ENCODE measurements around the gene GALNTL6. TPM values are rescaled to one million over a fixed set of nuclear protein-coding genes. Genes with fewer than 3 reads are reported as not detected.

GALNTL6 gene
- total RNA-seq, 2 donors from 2014 or later: 0.71 TPM; not detected in 1

DNA sequence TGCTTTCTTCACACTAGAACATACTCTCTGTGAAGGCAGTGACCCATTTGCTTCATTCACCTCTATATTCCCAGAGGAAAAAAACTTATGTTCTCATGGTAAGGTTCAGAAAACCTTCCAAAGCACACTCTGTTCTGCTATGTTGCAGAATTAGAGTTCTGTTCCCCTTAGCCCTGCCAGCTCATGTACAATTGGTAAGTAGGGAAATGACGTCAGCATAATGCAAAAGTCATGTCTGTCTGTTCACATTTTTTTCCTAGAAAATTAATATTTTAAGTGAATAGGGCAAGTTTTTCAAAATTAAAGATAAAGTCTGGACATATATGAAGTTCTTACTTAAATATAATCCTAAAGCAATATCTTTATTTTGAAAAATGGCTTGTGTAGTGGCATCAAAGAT lies 443.6 kb downstream of the GALNTL6 start:
- H3K27ac ChIP-seq (ENCODE audit: low read depth, low read length): no peak overlapping the region
- no peak overlapping the region for H3K9ac ChIP-seq (ENCODE audit: extremely low read depth, low read length, poor library complexity, severe bottlenecking)
- 90% methylated on average over 1 of the region's 1 CpG; no CpG with 5 or more reads in 1 of the 2 experiments for WGBS, 2 experiments (ENCODE audit: insufficient coverage in 1 of 2, insufficient read length in 1 of 2)
- no peaks in the 10 kb centered on the region for H3K27me3 ChIP-seq (ENCODE audit: control insufficient read depth, insufficient read depth, low read length, poor library complexity, severe bottlenecking)
- Mint-ChIP-seq H3K9me3 (no peaks in the 10 kb centered on the region), H3K36me3 (ENCODE audit: low read depth) (no peaks in the 10 kb centered on the region), H3K4me1 (no peaks in the 10 kb centered on the region), H3K4me3 (no peak overlapping the region), H3K27ac (no peak overlapping the region), H3K27me3 (ENCODE audit: insufficient read depth) (no peaks in the 10 kb centered on the region)
- DNase-seq: no peak
- TF ChIP-seq, protein P1, sequence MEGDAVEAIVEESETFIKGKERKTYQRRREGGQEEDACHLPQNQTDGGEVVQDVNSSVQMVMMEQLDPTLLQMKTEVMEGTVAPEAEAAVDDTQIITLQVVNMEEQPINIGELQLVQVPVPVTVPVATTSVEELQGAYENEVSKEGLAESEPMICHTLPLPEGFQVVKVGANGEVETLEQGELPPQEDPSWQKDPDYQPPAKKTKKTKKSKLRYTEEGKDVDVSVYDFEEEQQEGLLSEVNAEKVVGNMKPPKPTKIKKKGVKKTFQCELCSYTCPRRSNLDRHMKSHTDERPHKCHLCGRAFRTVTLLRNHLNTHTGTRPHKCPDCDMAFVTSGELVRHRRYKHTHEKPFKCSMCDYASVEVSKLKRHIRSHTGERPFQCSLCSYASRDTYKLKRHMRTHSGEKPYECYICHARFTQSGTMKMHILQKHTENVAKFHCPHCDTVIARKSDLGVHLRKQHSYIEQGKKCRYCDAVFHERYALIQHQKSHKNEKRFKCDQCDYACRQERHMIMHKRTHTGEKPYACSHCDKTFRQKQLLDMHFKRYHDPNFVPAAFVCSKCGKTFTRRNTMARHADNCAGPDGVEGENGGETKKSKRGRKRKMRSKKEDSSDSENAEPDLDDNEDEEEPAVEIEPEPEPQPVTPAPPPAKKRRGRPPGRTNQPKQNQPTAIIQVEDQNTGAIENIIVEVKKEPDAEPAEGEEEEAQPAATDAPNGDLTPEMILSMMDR (conservative IDR thresholded peaks at IDR 0.05): no peak
- H3K4me1 ChIP-seq (ENCODE audit: control insufficient read depth, insufficient read depth, low read length): no peaks in the 10 kb centered on the region
- no peak overlapping the region for H3K4me3 ChIP-seq (ENCODE audit: low read length)
- no peaks in the 10 kb centered on the region for H3K9me3 ChIP-seq (ENCODE audit: control insufficient read depth, low read length)
- H3K36me3 ChIP-seq (ENCODE audit: control insufficient read depth, insufficient read depth, low read length): no peaks in the 10 kb centered on the region

DNA sequence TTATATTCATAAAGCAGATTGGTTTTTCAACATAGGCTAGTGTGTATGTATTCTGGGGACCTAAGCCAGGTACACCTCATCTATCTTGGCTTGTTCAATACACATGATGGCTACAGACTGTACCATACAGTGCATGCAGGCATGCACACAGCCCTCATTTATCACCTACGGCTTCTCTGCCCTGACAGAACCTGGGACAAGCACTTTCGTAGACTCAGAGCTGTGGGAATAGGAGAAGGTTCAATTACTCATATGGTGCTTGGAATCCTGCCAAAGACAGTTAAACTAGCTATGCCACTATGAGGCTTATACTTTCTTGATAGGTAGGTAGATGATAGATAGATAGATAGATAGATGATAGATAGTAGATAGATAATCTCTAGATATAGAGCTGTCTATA lies 457.2 kb downstream of the GALNTL6 start:
- 94% methylated on average over 2 of the region's 2 CpGs; no CpG with 5 or more reads in 1 of the 2 experiments for WGBS, 2 experiments (ENCODE audit: insufficient coverage in 1 of 2, insufficient read length in 1 of 2)

DNA sequence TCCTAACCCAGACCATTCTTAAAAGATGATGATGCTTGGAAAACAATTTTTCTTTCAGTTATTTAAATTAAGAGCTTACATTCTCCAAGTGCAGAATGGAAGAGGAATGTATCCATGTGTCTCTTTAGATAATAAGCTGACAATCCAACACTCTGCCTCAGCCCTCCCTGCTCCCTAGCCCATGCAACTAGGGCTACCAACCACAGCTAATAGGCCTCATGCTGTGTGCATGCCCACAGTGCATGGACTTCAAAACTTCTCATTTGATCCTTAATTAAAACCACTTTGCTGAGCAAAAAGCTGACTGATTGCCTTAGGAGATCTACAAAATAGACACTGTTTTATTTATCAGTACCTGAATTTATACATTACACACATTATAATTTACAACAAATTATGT lies 473.9 kb downstream of the GALNTL6 start:
- Histone ChIP-seq H3K4me1 (ENCODE audit: control insufficient read depth, insufficient read depth, low read length) (no peaks in the 10 kb centered on the region), H3K9me3 (ENCODE audit: control insufficient read depth, low read length) (no peaks in the 10 kb centered on the region), H3K4me3 (ENCODE audit: low read length) (no peak overlapping the region), H3K9ac (ENCODE audit: extremely low read depth, low read length, poor library complexity, severe bottlenecking) (no peak overlapping the region), H3K27ac (ENCODE audit: low read depth, low read length) (no peak overlapping the region), H3K36me3 (ENCODE audit: control insufficient read depth, insufficient read depth, low read length) (no peaks in the 10 kb centered on the region), H3K27me3 (ENCODE audit: control insufficient read depth, insufficient read depth, low read length, poor library complexity, severe bottlenecking) (no peaks in the 10 kb centered on the region)
- TF ChIP-seq, protein P1 (conservative IDR thresholded peaks at IDR 0.05): no peak
- Mint-ChIP-seq H3K4me1 (peaks cover 4% of the 10 kb centered on the region), H3K27me3 (ENCODE audit: insufficient read depth) (no peaks in the 10 kb centered on the region), H3K36me3 (ENCODE audit: low read depth) (no peaks in the 10 kb centered on the region), H3K9me3 (no peaks in the 10 kb centered on the region), H3K4me3 (no peak overlapping the region), H3K27ac (no peak overlapping the region)
- DNase-seq: no peak

More for the DNA sequence above, 457.2 kb downstream of the GALNTL6 start:
- no peaks in the 10 kb centered on the region for H3K9me3 ChIP-seq (ENCODE audit: control insufficient read depth, low read length)
- H3K36me3 Mint-ChIP-seq (ENCODE audit: low read depth): no peaks in the 10 kb centered on the region
- no peaks in the 10 kb centered on the region for H3K4me1 ChIP-seq (ENCODE audit: control insufficient read depth, insufficient read depth, low read length)
- H3K27me3 ChIP-seq (ENCODE audit: control insufficient read depth, insufficient read depth, low read length, poor library complexity, severe bottlenecking): no peaks in the 10 kb centered on the region
- no peaks in the 10 kb centered on the region for H3K36me3 ChIP-seq (ENCODE audit: control insufficient read depth, insufficient read depth, low read length)
- H3K27me3 Mint-ChIP-seq (ENCODE audit: insufficient read depth): no peaks in the 10 kb centered on the region
- no peak for DNase-seq
- no peak overlapping the region for H3K27ac Mint-ChIP-seq
- TF ChIP-seq, protein P1 (conservative IDR thresholded peaks at IDR 0.05): no peak
- H3K4me1 Mint-ChIP-seq: no peaks in the 10 kb centered on the region
- no peaks in the 10 kb centered on the region for H3K9me3 Mint-ChIP-seq
- H3K27ac ChIP-seq (ENCODE audit: low read depth, low read length): no peak overlapping the region
- no peak overlapping the region for H3K9ac ChIP-seq (ENCODE audit: extremely low read depth, low read length, poor library complexity, severe bottlenecking)
- no peak overlapping the region for H3K4me3 Mint-ChIP-seq
- no peak overlapping the region for H3K4me3 ChIP-seq (ENCODE audit: low read length)

All from endodermal cell (in vitro differentiated cells).